GM19455 (cell line): Measurements from ENCODE around the gene ZP1.

ENCODE experiments used
- ATAC-seq: cut with Tn5 transposase; IDR thresholded peaks from one replicate; pipeline ENCODE4 v1.9.1; 2021; ENCODE audit not compliant: unreplicated experiment

ZP1 gene

GRCh38 chr11:60842668-60843600 lies 24.4 kb upstream of the ZP1 start:
- no peak for ATAC-seq

- ATAC-seq: no peak
These were observed 23.1 kb upstream of the ZP1 start for GRCh38 chr11:60844045-60844869.

- no peak for ATAC-seq
These were observed 22.5 kb upstream of the ZP1 start for GRCh38 chr11:60844870-60845221.

GRCh38 chr11:60845338-60845737 lies 22.0 kb upstream of the ZP1 start:
- no peak for ATAC-seq

- no peak for ATAC-seq
These were observed 20.1 kb upstream of the ZP1 start for GRCh38 chr11:60847281-60847680.

- no peak for ATAC-seq
These were observed 19.4 kb upstream of the ZP1 start for GRCh38 chr11:60847896-60848295.

- no peak for ATAC-seq
These were observed 18.6 kb upstream of the ZP1 start for GRCh38 chr11:60848714-60849151.

GRCh38 chr11:60849641-60850520 lies 17.5 kb upstream of the ZP1 start:
- ATAC-seq: no peak

- no peak for ATAC-seq
These were observed 15.8 kb upstream of the ZP1 start for GRCh38 chr11:60851327-60852104.

GRCh38 chr11:60852117-60852981 lies 15.0 kb upstream of the ZP1 start:
- ATAC-seq: no peak

GRCh38 chr11:60852982-60853950 lies 14.1 kb upstream of the ZP1 start:
- ATAC-seq: no peak

- ATAC-seq: no peak
These were observed 13.0 kb upstream of the ZP1 start for GRCh38 chr11:60854140-60854846.

- no peak for ATAC-seq
These were observed 12.3 kb upstream of the ZP1 start for GRCh38 chr11:60854847-60855725.

- no peak for ATAC-seq
These were observed 11.4 kb upstream of the ZP1 start, which contains the start of gene PTGDR2 for GRCh38 chr11:60855726-60856633. PTGDR2 (minus strand) TSS chr11:60855950; CDS start chr11:60853722, 2,228 bp downstream.
